EH (cell line): Measurements from ENCODE around the gene ZBTB48.

ENCODE experiments used
- DNase-seq: peaks from one replicate; pipeline ENCODE4 v3.0.0-alpha.2; 2015; ENCODE audit warnings: low read depth

ZBTB48 gene

GRCh38 chr1:6572653-6573383, 7.0 kb upstream of the ZBTB48 start:
- DNase-seq, result no peak

GRCh38 chr1:6574025-6574620, 5.7 kb upstream of the ZBTB48 start:
- DNase-seq, result no peak

- DNase-seq, result no peak
Measured at GRCh38 chr1:6574818-6575217, 5.0 kb upstream of the ZBTB48 start.

GRCh38 chr1:6577831-6578525, 1.8 kb upstream of the ZBTB48 start:
- DNase-seq, result no peak

GRCh38 chr1:6578624-6579373, 995 bp upstream of the ZBTB48 start:
- DNase-seq, result no peak

GRCh38 chr1:6580119-6580592, 362 bp downstream of the ZBTB48 start:
- no peak for DNase-seq

GRCh38 chr1:6580593-6581409, 1.0 kb downstream of the ZBTB48 start:
- DNase-seq, result peak; percentile 26

GRCh38 chr1:6581561-6582305, 1.9 kb downstream of the ZBTB48 start:
- DNase-seq, result no peak

GRCh38 chr1:6582370-6582769, 2.6 kb downstream of the ZBTB48 start:
- DNase-seq, result no peak

GRCh38 chr1:6584126-6585080, 4.6 kb downstream of the ZBTB48 start:
- no peak for DNase-seq

- DNase-seq, result no peak
Measured at GRCh38 chr1:6585081-6585722, 5.4 kb downstream of the ZBTB48 start.

- DNase-seq, result no peak
Measured at GRCh38 chr1:6585841-6586240, 6.0 kb downstream of the ZBTB48 start.

- DNase-seq, result no peak
Measured at GRCh38 chr1:6586404-6586816, 6.6 kb downstream of the ZBTB48 start.

GRCh38 chr1:6587261-6588005, 7.6 kb downstream of the ZBTB48 start:
- no peak for DNase-seq

GRCh38 chr1:6588128-6588892, 8.5 kb downstream of the ZBTB48 start:
- no peak for DNase-seq

- DNase-seq, result no peak
Measured at GRCh38 chr1:6588893-6589520, 9.2 kb downstream of the ZBTB48 start.

GRCh38 chr1:6590046-6590445, 10.3 kb downstream of the ZBTB48 start:
- no peak for DNase-seq
